ENCODE data around the gene SRPK3.

Gene SRPK3

GRCh38 chrX:153767674-153768055 lies 13.2 kb upstream of the SRPK3 start:
- H3K4me3 ChIP-seq (ENCODE audit: low read length), result no peak overlapping the region
- H3K27me3 ChIP-seq (ENCODE audit: insufficient read depth, low read length), result no peaks in the 10 kb centered on the region
- no peaks in the 10 kb centered on the region for H3K36me3 ChIP-seq (ENCODE audit: insufficient read depth, low read depth, low read length)
- no peaks in the 10 kb centered on the region for H3K4me1 ChIP-seq (ENCODE audit: insufficient read depth, low read length)
- H3K27ac ChIP-seq (ENCODE audit: low read length), result no peak overlapping the region
- no peak overlapping the region for H3K9ac ChIP-seq (ENCODE audit: low read depth, low read length)
- no peaks in the 10 kb centered on the region for H3K9me3 ChIP-seq (ENCODE audit: insufficient read depth, low read depth, low read length)

- Histone ChIP-seq H3K27ac (ENCODE audit: low read length) (no peak overlapping the region), H3K9ac (ENCODE audit: low read depth, low read length) (no peak overlapping the region), H3K4me1 (ENCODE audit: insufficient read depth, low read length) (no peaks in the 10 kb centered on the region), H3K9me3 (ENCODE audit: insufficient read depth, low read depth, low read length) (no peaks in the 10 kb centered on the region), H3K4me3 (ENCODE audit: low read length) (no peak overlapping the region), H3K27me3 (ENCODE audit: insufficient read depth, low read length) (no peaks in the 10 kb centered on the region), H3K36me3 (ENCODE audit: insufficient read depth, low read depth, low read length) (no peaks in the 10 kb centered on the region)
Observed at GRCh38 chrX:153768311-153769157, 12.3 kb upstream of the SRPK3 start.

- Histone ChIP-seq H3K4me1 (ENCODE audit: insufficient read depth, low read length) (no peaks in the 10 kb centered on the region), H3K9ac (ENCODE audit: low read depth, low read length) (no peak overlapping the region), H3K9me3 (ENCODE audit: insufficient read depth, low read depth, low read length) (no peaks in the 10 kb centered on the region), H3K27ac (ENCODE audit: low read length) (no peak overlapping the region), H3K4me3 (ENCODE audit: low read length) (no peak overlapping the region), H3K27me3 (ENCODE audit: insufficient read depth, low read length) (no peaks in the 10 kb centered on the region), H3K36me3 (ENCODE audit: insufficient read depth, low read depth, low read length) (no peaks in the 10 kb centered on the region)
Observed at GRCh38 chrX:153769158-153769864, 11.5 kb upstream of the SRPK3 start.

- no peaks in the 10 kb centered on the region for H3K9me3 ChIP-seq (ENCODE audit: insufficient read depth, low read depth, low read length)
- H3K27ac ChIP-seq (ENCODE audit: low read length), result no peak overlapping the region
- no peaks in the 10 kb centered on the region for H3K36me3 ChIP-seq (ENCODE audit: insufficient read depth, low read depth, low read length)
- no peak overlapping the region for H3K9ac ChIP-seq (ENCODE audit: low read depth, low read length)
- H3K4me3 ChIP-seq (ENCODE audit: low read length), result no peak overlapping the region
- H3K27me3 ChIP-seq (ENCODE audit: insufficient read depth, low read length), result no peaks in the 10 kb centered on the region
- H3K4me1 ChIP-seq (ENCODE audit: insufficient read depth, low read length), result no peaks in the 10 kb centered on the region
Observed at GRCh38 chrX:153769865-153770600, 10.8 kb upstream of the SRPK3 start.

GRCh38 chrX:153770601-153771414 lies 10.0 kb upstream of the SRPK3 start:
- no peak overlapping the region for H3K27ac ChIP-seq (ENCODE audit: low read length)
- H3K4me1 ChIP-seq (ENCODE audit: insufficient read depth, low read length), result no peaks in the 10 kb centered on the region
- H3K36me3 ChIP-seq (ENCODE audit: insufficient read depth, low read depth, low read length), result no peaks in the 10 kb centered on the region
- H3K4me3 ChIP-seq (ENCODE audit: low read length), result no peak overlapping the region
- no peak overlapping the region for H3K9ac ChIP-seq (ENCODE audit: low read depth, low read length)
- no peaks in the 10 kb centered on the region for H3K27me3 ChIP-seq (ENCODE audit: insufficient read depth, low read length)
- H3K9me3 ChIP-seq (ENCODE audit: insufficient read depth, low read depth, low read length), result no peaks in the 10 kb centered on the region

- Histone ChIP-seq H3K4me3 (ENCODE audit: low read length) (no peak overlapping the region), H3K36me3 (ENCODE audit: insufficient read depth, low read depth, low read length) (no peaks in the 10 kb centered on the region), H3K27ac (ENCODE audit: low read length) (no peak overlapping the region), H3K4me1 (ENCODE audit: insufficient read depth, low read length) (no peaks in the 10 kb centered on the region), H3K27me3 (ENCODE audit: insufficient read depth, low read length) (no peaks in the 10 kb centered on the region), H3K9ac (ENCODE audit: low read depth, low read length) (no peak overlapping the region), H3K9me3 (ENCODE audit: insufficient read depth, low read depth, low read length) (no peaks in the 10 kb centered on the region)
Observed at GRCh38 chrX:153771415-153772315, 9.2 kb upstream of the SRPK3 start.

GRCh38 chrX:153772316-153773217 lies 8.3 kb upstream of the SRPK3 start:
- Histone ChIP-seq H3K9ac (ENCODE audit: low read depth, low read length) (no peak overlapping the region), H3K9me3 (ENCODE audit: insufficient read depth, low read depth, low read length) (no peaks in the 10 kb centered on the region), H3K27me3 (ENCODE audit: insufficient read depth, low read length) (no peaks in the 10 kb centered on the region)

GRCh38 chrX:153773218-153773611 lies 7.6 kb upstream of the SRPK3 start:
- H3K9me3 ChIP-seq (ENCODE audit: insufficient read depth, low read depth, low read length), result no peaks in the 10 kb centered on the region
- H3K4me3 ChIP-seq (ENCODE audit: low read length), result no peak overlapping the region

More at GRCh38 chrX:153772316-153773217, 8.3 kb upstream of the SRPK3 start:
- no peak overlapping the region for H3K27ac ChIP-seq (ENCODE audit: low read length)
- H3K36me3 ChIP-seq (ENCODE audit: insufficient read depth, low read depth, low read length), result no peaks in the 10 kb centered on the region
- H3K4me3 ChIP-seq (ENCODE audit: low read length), result no peak overlapping the region
- H3K4me1 ChIP-seq (ENCODE audit: insufficient read depth, low read length), result no peaks in the 10 kb centered on the region

GRCh38 chrX:153773741-153774575 lies 6.9 kb upstream of the SRPK3 start:
- no peak overlapping the region for H3K4me3 ChIP-seq (ENCODE audit: low read length)
- H3K9me3 ChIP-seq (ENCODE audit: insufficient read depth, low read depth, low read length), result no peaks in the 10 kb centered on the region
- H3K4me1 ChIP-seq (ENCODE audit: insufficient read depth, low read length), result no peaks in the 10 kb centered on the region
- no peaks in the 10 kb centered on the region for H3K36me3 ChIP-seq (ENCODE audit: insufficient read depth, low read depth, low read length)
- no peaks in the 10 kb centered on the region for H3K27me3 ChIP-seq (ENCODE audit: insufficient read depth, low read length)
- H3K27ac ChIP-seq (ENCODE audit: low read length), result no peak overlapping the region
- no peak overlapping the region for H3K9ac ChIP-seq (ENCODE audit: low read depth, low read length)

More at GRCh38 chrX:153773218-153773611, 7.6 kb upstream of the SRPK3 start:
- Histone ChIP-seq H3K36me3 (ENCODE audit: insufficient read depth, low read depth, low read length) (no peaks in the 10 kb centered on the region), H3K4me1 (ENCODE audit: insufficient read depth, low read length) (no peaks in the 10 kb centered on the region), H3K27ac (ENCODE audit: low read length) (no peak overlapping the region), H3K27me3 (ENCODE audit: insufficient read depth, low read length) (no peaks in the 10 kb centered on the region), H3K9ac (ENCODE audit: low read depth, low read length) (no peak overlapping the region)

All from iPS-20b (cell line).